ENCODE results near the gene BLTP3A. TPM values are rescaled to one million over a fixed set of nuclear protein-coding genes. Genes with fewer than 3 reads are reported as not detected.
"Not testable (repeated sequence)": the region's sequence is repeated elsewhere in the genome, so short reads cannot be mapped to it uniquely, and the experiment has no call there.

Gene BLTP3A
- total and polyA plus RNA-seq, 2 donors from 2014 or later, result 2.4 to 12.4 TPM

GRCh38 chr6:34748757-34749156 is 43.1 kb upstream of the BLTP3A start:
- Histone ChIP-seq H3K4me1 (ENCODE audit: control insufficient read depth in 2 of 3, insufficient read depth in 2 of 3, low read depth in 1 of 3, low read length in 3 of 3) (no peaks in the 10 kb centered on the region), H3K9ac (ENCODE audit: low read length in 3 of 3) (no peak overlapping the region), H3K27me3 (ENCODE audit: control insufficient read depth, insufficient read depth, low read length) (no peaks in the 10 kb centered on the region), H3K27ac (ENCODE audit: low read depth in 2 of 2, low read length in 2 of 2) (no peak overlapping the region), H3K36me3 (ENCODE audit: control insufficient read depth in 2 of 3, insufficient read depth in 3 of 3, low read length in 3 of 3) (no peaks in the 10 kb centered on the region), H3K4me3 (ENCODE audit: low read length in 3 of 3) (no peak overlapping the region), H3K9me3 (ENCODE audit: control insufficient read depth in 2 of 3, insufficient read depth in 1 of 3, low read length in 3 of 3) (no peaks in the 10 kb centered on the region)
- intact Hi-C loops (cut with DNase I), result no loop called here
- TF ChIP-seq CTCF (IDR thresholded peaks at IDR 0.05; ENCODE audit: borderline replicate concordance, extremely low read depth, insufficient read depth), result no peak
- DNase-seq (no peak), FAIRE-seq (no peak)

GRCh38 chr6:34756513-34756856 is 35.4 kb upstream of the BLTP3A start:
- Histone ChIP-seq H3K27ac (ENCODE audit: low read depth in 2 of 2, low read length in 2 of 2) (peak overlapping the region; percentile 91 to 92), H3K4me3 (ENCODE audit: low read length in 3 of 3) (peak overlapping the region; percentile 92 to 99 (median 92)), H3K9ac (ENCODE audit: low read length in 3 of 3) (peak overlapping the region; percentile 20 to 87 (median 81))
- peak; percentile 31 for TF ChIP-seq CTCF (IDR thresholded peaks at IDR 0.05; ENCODE audit: borderline replicate concordance, extremely low read depth, insufficient read depth)
- intact Hi-C loops (cut with DNase I); H3K27me3 ChIP-seq (ENCODE audit: control insufficient read depth, insufficient read depth, low read length); H3K9me3 ChIP-seq (ENCODE audit: control insufficient read depth in 2 of 3, insufficient read depth in 1 of 3, low read length in 3 of 3); FAIRE-seq; H3K36me3 ChIP-seq (ENCODE audit: control insufficient read depth in 2 of 3, insufficient read depth in 3 of 3, low read length in 3 of 3); H3K4me1 ChIP-seq (ENCODE audit: control insufficient read depth in 2 of 3, insufficient read depth in 2 of 3, low read depth in 1 of 3, low read length in 3 of 3): not testable (repeated sequence)
- peak in 4 of 5 donors; percentile 20 to 59 (median 38) for DNase-seq

GRCh38 chr6:34757687-34758274 is 34.1 kb upstream of the BLTP3A start:
- peak in 1 of 5 donors; percentile 8 for DNase-seq
- intact Hi-C loops (cut with DNase I), result no loop called here
- Histone ChIP-seq H3K4me3 (ENCODE audit: low read length in 3 of 3) (peak overlapping the region; percentile 92 to 99 (median 92)), H3K27ac (ENCODE audit: low read depth in 2 of 2, low read length in 2 of 2) (peak overlapping the region; percentile 88 to 92), H3K27me3 (ENCODE audit: control insufficient read depth, insufficient read depth, low read length) (no peaks in the 10 kb centered on the region), H3K9ac (ENCODE audit: low read length in 3 of 3) (peak overlapping the region; percentile 81 to 87 (median 87)), H3K4me1 (ENCODE audit: control insufficient read depth in 2 of 3, insufficient read depth in 2 of 3, low read depth in 1 of 3, low read length in 3 of 3) (peaks cover 0 to 5% (median 3%) of the 10 kb centered on the region in 3 donors), H3K36me3 (ENCODE audit: control insufficient read depth in 2 of 3, insufficient read depth in 3 of 3, low read length in 3 of 3) (peaks cover 0 to 13% (median 4%) of the 10 kb centered on the region in 3 donors), H3K9me3 (ENCODE audit: control insufficient read depth in 2 of 3, insufficient read depth in 1 of 3, low read length in 3 of 3) (no peaks in the 10 kb centered on the region)
- no peak for FAIRE-seq
- no peak for TF ChIP-seq CTCF (IDR thresholded peaks at IDR 0.05; ENCODE audit: borderline replicate concordance, extremely low read depth, insufficient read depth)

GRCh38 chr6:34760108-34760507 is 31.8 kb upstream of the BLTP3A start:
- H3K4me1 ChIP-seq (ENCODE audit: control insufficient read depth in 2 of 3, insufficient read depth in 2 of 3, low read depth in 1 of 3, low read length in 3 of 3), result peaks cover 0 to 5% (median 3%) of the 10 kb centered on the region in 3 donors
- no peak for FAIRE-seq
- peaks cover 0 to 18% (median 10%) of the 10 kb centered on the region in 3 donors for H3K36me3 ChIP-seq (ENCODE audit: control insufficient read depth in 2 of 3, insufficient read depth in 3 of 3, low read length in 3 of 3)
- no peak for TF ChIP-seq CTCF (IDR thresholded peaks at IDR 0.05; ENCODE audit: borderline replicate concordance, extremely low read depth, insufficient read depth)
- no peak overlapping the region for H3K9ac ChIP-seq (ENCODE audit: low read length in 3 of 3)
- no peak for DNase-seq
- intact Hi-C loops (cut with DNase I), result no loop called here
- H3K27me3 ChIP-seq (ENCODE audit: control insufficient read depth, insufficient read depth, low read length), result no peaks in the 10 kb centered on the region
- H3K27ac ChIP-seq (ENCODE audit: low read depth in 2 of 2, low read length in 2 of 2), result no peak overlapping the region
- no peak overlapping the region for H3K4me3 ChIP-seq (ENCODE audit: low read length in 3 of 3)
- no peaks in the 10 kb centered on the region for H3K9me3 ChIP-seq (ENCODE audit: control insufficient read depth in 2 of 3, insufficient read depth in 1 of 3, low read length in 3 of 3)

GRCh38 chr6:34761681-34762080 is 30.2 kb upstream of the BLTP3A start:
- H3K9ac ChIP-seq (ENCODE audit: low read length in 3 of 3); H3K4me3 ChIP-seq (ENCODE audit: low read length in 3 of 3); intact Hi-C loops (cut with DNase I); H3K27me3 ChIP-seq (ENCODE audit: control insufficient read depth, insufficient read depth, low read length); FAIRE-seq; H3K9me3 ChIP-seq (ENCODE audit: control insufficient read depth in 2 of 3, insufficient read depth in 1 of 3, low read length in 3 of 3); DNase-seq; H3K4me1 ChIP-seq (ENCODE audit: control insufficient read depth in 2 of 3, insufficient read depth in 2 of 3, low read depth in 1 of 3, low read length in 3 of 3); H3K27ac ChIP-seq (ENCODE audit: low read depth in 2 of 2, low read length in 2 of 2): not testable (repeated sequence)
- H3K36me3 ChIP-seq (ENCODE audit: control insufficient read depth in 2 of 3, insufficient read depth in 3 of 3, low read length in 3 of 3), result peaks cover 0 to 27% (median 13%) of the 10 kb centered on the region in 3 donors

Data from kidney (tissue), 14 donors.